GM21360 (cell line): ENCODE measurements around the gene NPTXR.

Experiments used
- ATAC-seq: cut with Tn5 transposase; IDR thresholded peaks from one replicate; pipeline ENCODE4 v1.9.1; 2021; ENCODE audit warnings: mild to moderate bottlenecking, moderate library complexity; ENCODE audit not compliant: unreplicated experiment

Gene NPTXR

DNA sequence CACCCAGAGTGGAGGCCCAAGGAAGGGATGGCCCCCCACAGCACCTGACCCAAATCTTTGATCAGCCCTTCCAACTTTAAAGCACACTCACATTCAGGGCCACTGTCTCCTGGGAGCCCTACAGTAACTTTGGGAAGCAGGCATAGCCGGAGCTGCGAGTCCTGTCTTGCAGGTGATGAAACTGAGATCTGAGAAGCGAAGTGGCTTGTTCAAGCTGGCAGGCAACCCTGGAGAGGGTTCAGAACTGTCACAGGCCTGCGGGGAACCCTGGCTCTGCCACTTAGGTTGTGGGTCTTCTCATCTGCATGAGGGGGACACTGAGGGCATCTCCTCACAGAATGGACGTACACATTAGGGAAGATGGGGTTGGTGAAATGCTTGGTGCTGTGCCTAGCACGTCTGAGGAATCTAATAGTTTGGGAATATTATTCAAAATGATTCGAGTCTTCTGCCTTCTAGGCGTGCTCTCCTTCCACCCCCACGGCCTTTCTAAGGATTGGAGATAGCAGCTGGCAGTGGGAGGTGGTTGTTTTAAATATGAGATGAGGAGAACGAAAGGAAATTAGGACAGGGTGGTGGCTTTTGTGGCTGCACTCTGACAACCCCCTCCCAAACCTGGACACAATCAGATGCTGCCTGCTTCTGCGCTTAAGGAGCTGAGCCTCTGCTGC is 69.2 kb downstream of the NPTXR start:
- no peak for ATAC-seq

DNA sequence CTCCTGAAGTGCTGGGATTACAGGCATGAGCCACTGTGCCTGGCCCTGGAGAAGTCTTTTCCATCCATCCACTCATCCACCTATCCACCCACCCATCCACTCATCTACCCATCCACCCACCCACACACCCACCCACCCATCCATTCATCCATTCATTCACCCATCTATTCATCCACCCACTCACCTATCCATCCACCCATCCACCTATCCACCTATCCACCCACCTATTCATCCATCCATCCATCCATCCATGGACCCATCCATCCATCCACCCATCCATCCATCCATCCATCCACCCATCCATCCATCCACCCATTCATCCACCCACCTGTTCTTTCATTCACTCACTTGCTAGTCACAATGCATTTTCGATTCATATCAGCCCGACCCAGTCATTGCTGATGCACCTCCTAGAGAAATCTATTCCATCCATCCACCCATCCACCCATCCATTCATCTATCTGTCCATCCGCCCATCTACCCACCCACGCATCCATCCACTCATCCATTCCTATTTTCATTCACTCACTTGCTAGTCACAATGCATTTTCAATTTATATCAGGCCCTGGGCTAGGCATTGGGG is 70.4 kb downstream of the NPTXR start:
- ATAC-seq: no peak

DNA sequence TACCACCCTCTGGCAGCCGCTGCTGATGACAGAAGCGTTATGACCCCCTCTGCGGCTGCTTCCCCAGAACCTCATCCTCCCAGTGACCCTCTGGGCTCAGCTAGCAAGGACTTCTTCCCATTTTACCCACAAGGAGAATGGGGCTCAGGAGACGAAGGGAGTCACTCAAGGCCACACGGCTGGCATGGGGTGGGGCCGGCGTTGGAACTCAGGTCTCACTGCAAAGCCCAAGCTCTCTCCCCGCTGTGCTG is 71.3 kb downstream of the NPTXR start:
- no peak for ATAC-seq

DNA sequence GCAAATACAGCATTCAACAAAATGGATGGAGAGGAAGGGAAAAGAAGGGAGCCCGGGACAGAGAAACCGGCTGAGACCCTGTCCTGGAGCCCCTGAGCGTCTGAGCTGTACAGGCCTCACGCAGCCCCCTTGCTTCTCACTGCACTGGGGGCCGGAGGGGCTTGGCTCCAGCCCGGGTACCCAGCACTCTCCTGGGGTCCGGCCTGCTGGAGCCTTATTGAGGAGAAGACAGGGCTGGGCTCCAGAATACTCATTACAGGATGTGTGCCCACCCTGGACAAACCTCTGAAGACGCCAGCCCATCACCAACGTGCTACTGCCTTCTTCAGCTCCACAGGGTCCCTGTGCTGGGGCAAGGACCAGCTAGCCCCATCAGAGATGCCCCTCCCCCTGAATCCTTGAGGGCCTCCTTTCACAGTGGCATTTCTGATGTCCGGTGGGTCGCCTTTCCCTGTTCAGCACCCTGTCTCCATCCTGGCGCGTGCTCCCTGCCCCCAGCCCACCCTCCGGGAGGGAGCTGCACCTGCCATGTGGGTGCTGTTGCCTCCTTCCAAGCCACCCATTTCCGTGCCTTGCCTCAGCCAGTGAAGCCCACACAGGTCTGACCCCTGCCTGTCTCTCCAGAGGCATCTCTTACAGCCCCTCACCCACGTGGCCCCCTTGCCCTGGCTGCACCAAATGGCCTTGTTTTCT is 73.4 kb downstream of the NPTXR start:
- ATAC-seq: no peak
